T-helper 1 cell treated with Interleukin-12 subunit alpha and Interleukin-12 subunit beta and Interleukin-4 antibody, amounts not matched to agents 30 μg/mL and 1 μg/mL, for 36 hours (primary cell): ENCODE data around the gene ADAMTS17.

Source experiments
- H3K27ac Mint-ChIP-seq: one replicate; pipeline ENCODE4 v1.8.0; 2021; ENCODE audit warnings: mild to moderate bottlenecking, mixed read lengths
- H3K27me3 Mint-ChIP-seq: one replicate; pipeline ENCODE4 v1.8.0; 2021; ENCODE audit warnings: low read depth, mixed read lengths
- H3K36me3 Mint-ChIP-seq: one replicate; pipeline ENCODE4 v1.8.0; 2021; ENCODE audit warnings: low read depth, mixed read lengths
- H3K4me1 Mint-ChIP-seq: one replicate; pipeline ENCODE4 v1.8.0; 2021; ENCODE audit warnings: low read depth, mixed read lengths
- H3K4me3 Mint-ChIP-seq: one replicate; pipeline ENCODE4 v1.8.0; 2021; ENCODE audit warnings: mild to moderate bottlenecking, moderate library complexity, mixed read lengths
- H3K9me3 Mint-ChIP-seq: one replicate; pipeline ENCODE4 v1.8.0; 2021; ENCODE audit warnings: mixed read lengths

Gene ADAMTS17

GRCh38 chr15:100245855-100246254 is 95.9 kb downstream of the ADAMTS17 start:
- Mint-ChIP-seq H3K9me3 (no peaks in the 10 kb centered on the region), H3K27me3 (no peaks in the 10 kb centered on the region), H3K36me3 (no peaks in the 10 kb centered on the region), H3K4me1 (no peaks in the 10 kb centered on the region), H3K4me3 (no peak overlapping the region), H3K27ac (no peak overlapping the region)

- Mint-ChIP-seq H3K27me3 (no peaks in the 10 kb centered on the region), H3K4me3 (no peak overlapping the region), H3K4me1 (no peaks in the 10 kb centered on the region), H3K9me3 (no peaks in the 10 kb centered on the region), H3K36me3 (no peaks in the 10 kb centered on the region), H3K27ac (no peak overlapping the region)
Measured at GRCh38 chr15:100245487-100245820, 96.3 kb downstream of the ADAMTS17 start.

GRCh38 chr15:100244796-100245486 is 96.8 kb downstream of the ADAMTS17 start:
- Mint-ChIP-seq H3K4me1 (no peaks in the 10 kb centered on the region), H3K27ac (no peak overlapping the region), H3K9me3 (no peaks in the 10 kb centered on the region), H3K4me3 (no peak overlapping the region), H3K27me3 (no peaks in the 10 kb centered on the region), H3K36me3 (no peaks in the 10 kb centered on the region)

- Mint-ChIP-seq H3K9me3 (no peaks in the 10 kb centered on the region), H3K27me3 (no peaks in the 10 kb centered on the region), H3K4me3 (no peak overlapping the region), H3K4me1 (no peaks in the 10 kb centered on the region), H3K27ac (no peak overlapping the region), H3K36me3 (no peaks in the 10 kb centered on the region)
Measured at GRCh38 chr15:100242989-100243388, 98.8 kb downstream of the ADAMTS17 start.

- H3K4me3 Mint-ChIP-seq = no peak overlapping the region
- no peaks in the 10 kb centered on the region for H3K4me1 Mint-ChIP-seq
- H3K27me3 Mint-ChIP-seq = no peaks in the 10 kb centered on the region
- H3K9me3 Mint-ChIP-seq = no peaks in the 10 kb centered on the region
- no peaks in the 10 kb centered on the region for H3K36me3 Mint-ChIP-seq
- H3K27ac Mint-ChIP-seq = no peak overlapping the region
Measured at GRCh38 chr15:100241572-100242482, 99.9 kb downstream of the ADAMTS17 start.

GRCh38 chr15:100236981-100237720 is 104.6 kb downstream of the ADAMTS17 start:
- Mint-ChIP-seq H3K4me3 (no peak overlapping the region), H3K27me3 (no peaks in the 10 kb centered on the region), H3K4me1 (no peaks in the 10 kb centered on the region), H3K9me3 (no peaks in the 10 kb centered on the region), H3K27ac (no peak overlapping the region), H3K36me3 (no peaks in the 10 kb centered on the region)

- no peaks in the 10 kb centered on the region for H3K27me3 Mint-ChIP-seq
- H3K36me3 Mint-ChIP-seq = no peaks in the 10 kb centered on the region
- no peak overlapping the region for H3K27ac Mint-ChIP-seq
- H3K4me3 Mint-ChIP-seq = no peak overlapping the region
- no peaks in the 10 kb centered on the region for H3K9me3 Mint-ChIP-seq
- H3K4me1 Mint-ChIP-seq = no peaks in the 10 kb centered on the region
Measured at GRCh38 chr15:100235030-100235617, 106.7 kb downstream of the ADAMTS17 start.

- H3K27me3 Mint-ChIP-seq = no peaks in the 10 kb centered on the region
- H3K27ac Mint-ChIP-seq = no peak overlapping the region
- no peaks in the 10 kb centered on the region for H3K36me3 Mint-ChIP-seq
- H3K4me1 Mint-ChIP-seq = no peaks in the 10 kb centered on the region
- no peak overlapping the region for H3K4me3 Mint-ChIP-seq
- no peaks in the 10 kb centered on the region for H3K9me3 Mint-ChIP-seq
Measured at GRCh38 chr15:100234158-100235029, 107.4 kb downstream of the ADAMTS17 start.

GRCh38 chr15:100230784-100231183 is 111.0 kb downstream of the ADAMTS17 start:
- H3K9me3 Mint-ChIP-seq = no peaks in the 10 kb centered on the region
- H3K36me3 Mint-ChIP-seq = no peaks in the 10 kb centered on the region
- no peaks in the 10 kb centered on the region for H3K27me3 Mint-ChIP-seq
- H3K4me3 Mint-ChIP-seq = no peak overlapping the region
- H3K27ac Mint-ChIP-seq = no peak overlapping the region
- H3K4me1 Mint-ChIP-seq = no peaks in the 10 kb centered on the region

- Mint-ChIP-seq H3K36me3 (no peaks in the 10 kb centered on the region), H3K27me3 (no peaks in the 10 kb centered on the region), H3K4me1 (no peaks in the 10 kb centered on the region), H3K4me3 (no peak overlapping the region), H3K27ac (no peak overlapping the region), H3K9me3 (no peaks in the 10 kb centered on the region)
Measured at GRCh38 chr15:100229181-100230163, 112.3 kb downstream of the ADAMTS17 start.

- Mint-ChIP-seq H3K36me3 (no peaks in the 10 kb centered on the region), H3K4me1 (no peaks in the 10 kb centered on the region), H3K4me3 (no peak overlapping the region), H3K27me3 (no peaks in the 10 kb centered on the region), H3K27ac (no peak overlapping the region), H3K9me3 (no peaks in the 10 kb centered on the region)
Measured at GRCh38 chr15:100227781-100228180, 114.0 kb downstream of the ADAMTS17 start.

- no peak overlapping the region for H3K4me3 Mint-ChIP-seq
- no peaks in the 10 kb centered on the region for H3K36me3 Mint-ChIP-seq
- H3K27me3 Mint-ChIP-seq = no peaks in the 10 kb centered on the region
- no peaks in the 10 kb centered on the region for H3K4me1 Mint-ChIP-seq
- no peaks in the 10 kb centered on the region for H3K9me3 Mint-ChIP-seq
- no peak overlapping the region for H3K27ac Mint-ChIP-seq
Measured at GRCh38 chr15:100226107-100226506, 115.7 kb downstream of the ADAMTS17 start.
